ENCODE measurements around the gene ITGBL1.
A peak's percentile ranks its signal among the peaks of the same experiment; 100 is the strongest.

ITGBL1 gene

DNA sequence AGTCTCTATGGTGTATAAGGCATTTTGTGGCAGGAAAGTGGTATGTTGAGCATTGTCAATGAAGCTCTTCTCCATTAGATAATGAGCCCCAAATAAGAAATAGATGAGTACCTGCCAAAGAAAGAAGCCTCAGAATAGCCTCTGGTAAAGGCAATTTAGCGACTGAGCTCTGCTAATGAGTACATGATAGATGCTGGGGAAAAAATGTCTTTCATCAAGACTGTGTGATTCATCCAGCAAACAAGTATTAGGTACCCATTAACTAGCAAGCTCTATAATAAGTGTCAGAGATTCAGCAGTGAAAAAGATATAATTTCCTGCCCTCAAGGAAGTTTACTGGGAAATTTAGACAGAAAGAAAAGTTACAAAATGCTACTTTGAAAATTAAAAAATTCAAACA lies 294.6 kb downstream of the ITGBL1 start:
- no peak overlapping the region for H3K14ac ChIP-seq (ENCODE audit: low read length in 2 of 2)
- no peak overlapping the region for H2BK5ac ChIP-seq (ENCODE audit: low read depth, low read length, poor library complexity, severe bottlenecking)
- no peak overlapping the region for H3K9ac ChIP-seq (ENCODE audit: low read length)
- no peak overlapping the region for H3K4me3 ChIP-seq (ENCODE audit: insufficient read depth in 1 of 2, low read depth in 1 of 2, low read length in 2 of 2)
- no peak overlapping the region for H2BK15ac ChIP-seq (ENCODE audit: low read depth, poor library complexity, severe bottlenecking)
- no peaks in the 10 kb centered on the region for H3K36me3 ChIP-seq (ENCODE audit: control insufficient read depth in 1 of 2, insufficient read depth in 2 of 2, low read depth in 1 of 2, low read length in 2 of 2)
- no peak overlapping the region for H2BK12ac ChIP-seq (ENCODE audit: low read length in 2 of 2)
- no peak overlapping the region for H3K18ac ChIP-seq (ENCODE audit: low read depth in 1 of 2, low read length in 2 of 2)
- no CpG with 5 or more reads among the region's 1 CpG for WGBS
- no peaks in the 10 kb centered on the region for H3K79me1 ChIP-seq (replicated peaks; ENCODE audit: low read length, poor library complexity, severe bottlenecking)
- H3K4me1 ChIP-seq (ENCODE audit: control insufficient read depth, insufficient read depth, low read depth, low read length) = no peaks in the 10 kb centered on the region
- no peak overlapping the region for H3K23ac ChIP-seq (ENCODE audit: low read length in 2 of 2)
- H3K4me2 ChIP-seq (ENCODE audit: low read length, poor library complexity, severe bottlenecking) = no peak overlapping the region
- no peaks in the 10 kb centered on the region for H3K27me3 ChIP-seq (ENCODE audit: control insufficient read depth in 1 of 2, insufficient read depth in 1 of 2, low read length in 2 of 2)
- no peak overlapping the region for H4K91ac ChIP-seq (ENCODE audit: low read length)
- no peak overlapping the region for H2AFZ ChIP-seq (ENCODE audit: low read depth, low read length)
- no peak overlapping the region for H3K27ac ChIP-seq (ENCODE audit: low read length, poor library complexity, severe bottlenecking)
- DNase-seq = no peak
- H3K9me3 ChIP-seq (ENCODE audit: control insufficient read depth, low read length) = no peaks in the 10 kb centered on the region
- H2BK120ac ChIP-seq (ENCODE audit: low read depth, low read length) = no peak overlapping the region
- H3K4ac ChIP-seq (ENCODE audit: low read depth in 1 of 2, low read length in 2 of 2) = no peak overlapping the region
- H2AK5ac ChIP-seq (ENCODE audit: low read length, severe bottlenecking) = no peak overlapping the region
- H4K8ac ChIP-seq (ENCODE audit: low read length) = no peak overlapping the region

DNA sequence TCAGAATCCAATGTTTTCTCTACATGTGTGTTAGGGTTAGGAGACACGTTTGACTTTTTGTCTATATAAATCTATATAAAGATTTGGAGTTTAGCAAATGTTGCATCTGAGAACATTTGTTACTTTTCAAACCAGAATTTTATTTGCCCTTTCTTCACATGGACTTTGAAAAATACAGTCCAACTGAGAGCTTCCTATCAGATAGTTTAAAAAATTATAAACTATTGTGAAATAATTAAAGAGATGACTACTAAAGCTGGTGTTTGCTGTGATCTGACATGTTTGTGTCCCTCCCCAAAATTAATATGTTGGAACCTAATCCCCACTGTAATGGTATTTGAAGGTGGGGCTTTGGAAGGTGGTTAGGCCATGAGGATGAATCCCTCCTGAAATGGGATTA lies 297.1 kb downstream of the ITGBL1 start:
- H2AK5ac ChIP-seq (ENCODE audit: low read length, severe bottlenecking) = peak overlapping the region; percentile 94
- H3K4me2 ChIP-seq (ENCODE audit: low read length, poor library complexity, severe bottlenecking) = no peak overlapping the region
- no peak overlapping the region for H3K9ac ChIP-seq (ENCODE audit: low read length)

DNA sequence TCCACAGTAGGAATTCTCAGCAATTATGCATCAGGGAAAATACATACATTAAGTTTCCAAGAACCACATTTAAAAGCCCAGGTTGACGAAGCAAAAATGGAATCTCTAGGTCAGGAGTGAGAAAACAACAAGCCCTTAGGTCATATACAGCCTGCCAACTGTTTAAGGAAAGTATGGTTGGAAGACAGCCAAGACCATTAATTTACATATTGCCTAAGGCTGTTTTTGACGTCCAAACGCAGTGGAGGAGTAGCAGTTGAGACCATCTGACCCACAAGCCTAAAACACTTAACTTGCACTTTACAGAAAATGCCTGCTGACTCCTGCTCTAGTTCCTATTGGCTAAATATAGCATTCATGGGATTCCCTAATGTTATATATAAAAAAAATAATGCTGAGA lies 299.0 kb downstream of the ITGBL1 start:
- no peak overlapping the region for H2BK120ac ChIP-seq (ENCODE audit: low read depth, low read length)

More for the DNA sequence above, 297.1 kb downstream of the ITGBL1 start:
- H2AFZ ChIP-seq (ENCODE audit: low read depth, low read length) = no peak overlapping the region
- H3K27ac ChIP-seq (ENCODE audit: low read length, poor library complexity, severe bottlenecking) = no peak overlapping the region
- no peak for DNase-seq
- H2BK5ac ChIP-seq (ENCODE audit: low read depth, low read length, poor library complexity, severe bottlenecking) = no peak overlapping the region
- no peak overlapping the region for H4K91ac ChIP-seq (ENCODE audit: low read length)
- no peaks in the 10 kb centered on the region for H3K36me3 ChIP-seq (ENCODE audit: control insufficient read depth in 1 of 2, insufficient read depth in 2 of 2, low read depth in 1 of 2, low read length in 2 of 2)
- H3K18ac ChIP-seq (ENCODE audit: low read depth in 1 of 2, low read length in 2 of 2) = no peak overlapping the region
- H3K4me1 ChIP-seq (ENCODE audit: control insufficient read depth, insufficient read depth, low read depth, low read length) = peaks cover 2% of the 10 kb centered on the region
- no peak overlapping the region for H3K4ac ChIP-seq (ENCODE audit: low read depth in 1 of 2, low read length in 2 of 2)
- H3K23ac ChIP-seq (ENCODE audit: low read length in 2 of 2) = no peak overlapping the region
- no peaks in the 10 kb centered on the region for H3K79me1 ChIP-seq (replicated peaks; ENCODE audit: low read length, poor library complexity, severe bottlenecking)
- no CpG with 5 or more reads among the region's 1 CpG for WGBS
- H3K14ac ChIP-seq (ENCODE audit: low read length in 2 of 2) = no peak overlapping the region
- no peak overlapping the region for H4K8ac ChIP-seq (ENCODE audit: low read length)
- no peak overlapping the region for H2BK15ac ChIP-seq (ENCODE audit: low read depth, poor library complexity, severe bottlenecking)
- H3K4me3 ChIP-seq (ENCODE audit: insufficient read depth in 1 of 2, low read depth in 1 of 2, low read length in 2 of 2) = no peak overlapping the region
- H3K9me3 ChIP-seq (ENCODE audit: control insufficient read depth, low read length) = no peaks in the 10 kb centered on the region
- no peak overlapping the region for H2BK120ac ChIP-seq (ENCODE audit: low read depth, low read length)
- no peak overlapping the region for H2BK12ac ChIP-seq (ENCODE audit: low read length in 2 of 2)
- H3K27me3 ChIP-seq (ENCODE audit: control insufficient read depth in 1 of 2, insufficient read depth in 1 of 2, low read length in 2 of 2) = no peaks in the 10 kb centered on the region

DNA sequence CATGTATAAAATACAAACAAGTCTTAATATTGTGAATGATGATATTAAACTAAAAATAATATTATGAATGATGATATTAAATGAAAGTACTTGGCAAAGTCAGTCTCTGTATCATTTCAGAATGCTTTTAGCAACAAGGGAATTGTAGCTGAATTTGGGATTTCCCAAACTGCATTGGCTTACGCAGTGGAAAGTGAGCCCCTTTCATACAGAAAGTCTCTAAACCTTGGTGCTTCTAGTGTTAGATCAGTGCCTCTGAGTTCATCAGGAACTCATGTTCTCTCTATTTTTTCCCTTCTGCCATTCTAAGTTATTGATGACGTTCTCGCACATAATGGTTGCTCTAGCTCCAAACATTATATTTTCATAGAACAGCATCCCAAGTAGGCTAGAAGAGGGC lies 300.0 kb downstream of the ITGBL1 start:
- Histone ChIP-seq H4K8ac (ENCODE audit: low read length) (no peak overlapping the region), H3K27me3 (ENCODE audit: control insufficient read depth in 1 of 2, insufficient read depth in 1 of 2, low read length in 2 of 2) (no peaks in the 10 kb centered on the region), H2AFZ (ENCODE audit: low read depth, low read length) (no peak overlapping the region), H2BK12ac (ENCODE audit: low read length in 2 of 2) (no peak overlapping the region), H3K4ac (ENCODE audit: low read depth in 1 of 2, low read length in 2 of 2) (no peak overlapping the region), H3K27ac (ENCODE audit: low read length, poor library complexity, severe bottlenecking) (no peak overlapping the region), H2BK120ac (ENCODE audit: low read depth, low read length) (no peak overlapping the region), H3K18ac (ENCODE audit: low read depth in 1 of 2, low read length in 2 of 2) (no peak overlapping the region), H3K9ac (ENCODE audit: low read length) (no peak overlapping the region), H3K9me3 (ENCODE audit: control insufficient read depth, low read length) (no peaks in the 10 kb centered on the region), H3K4me3 (ENCODE audit: insufficient read depth in 1 of 2, low read depth in 1 of 2, low read length in 2 of 2) (no peak overlapping the region), H3K4me2 (ENCODE audit: low read length, poor library complexity, severe bottlenecking) (no peak overlapping the region), H2AK5ac (ENCODE audit: low read length, severe bottlenecking) (no peak overlapping the region), H3K79me1 (replicated peaks; ENCODE audit: low read length, poor library complexity, severe bottlenecking) (no peaks in the 10 kb centered on the region), H3K23ac (ENCODE audit: low read length in 2 of 2) (no peak overlapping the region), H3K4me1 (ENCODE audit: control insufficient read depth, insufficient read depth, low read depth, low read length) (peaks cover 2% of the 10 kb centered on the region), H2BK15ac (ENCODE audit: low read depth, poor library complexity, severe bottlenecking) (no peak overlapping the region), H3K14ac (ENCODE audit: low read length in 2 of 2) (no peak overlapping the region), H4K91ac (ENCODE audit: low read length) (no peak overlapping the region), H3K36me3 (ENCODE audit: control insufficient read depth in 1 of 2, insufficient read depth in 2 of 2, low read depth in 1 of 2, low read length in 2 of 2) (no peaks in the 10 kb centered on the region), H2BK5ac (ENCODE audit: low read depth, low read length, poor library complexity, severe bottlenecking) (no peak overlapping the region)
- no peak for DNase-seq
- WGBS = 100% methylated on average over 1 of the region's 3 CpGs

More for the DNA sequence above, 299.0 kb downstream of the ITGBL1 start:
- Histone ChIP-seq H3K4me3 (ENCODE audit: insufficient read depth in 1 of 2, low read depth in 1 of 2, low read length in 2 of 2) (no peak overlapping the region), H3K18ac (ENCODE audit: low read depth in 1 of 2, low read length in 2 of 2) (no peak overlapping the region), H3K4me1 (ENCODE audit: control insufficient read depth, insufficient read depth, low read depth, low read length) (peaks cover 2% of the 10 kb centered on the region), H4K91ac (ENCODE audit: low read length) (no peak overlapping the region), H3K27me3 (ENCODE audit: control insufficient read depth in 1 of 2, insufficient read depth in 1 of 2, low read length in 2 of 2) (no peaks in the 10 kb centered on the region), H2AK5ac (ENCODE audit: low read length, severe bottlenecking) (no peak overlapping the region), H3K27ac (ENCODE audit: low read length, poor library complexity, severe bottlenecking) (no peak overlapping the region), H4K8ac (ENCODE audit: low read length) (no peak overlapping the region), H2BK15ac (ENCODE audit: low read depth, poor library complexity, severe bottlenecking) (no peak overlapping the region), H3K4me2 (ENCODE audit: low read length, poor library complexity, severe bottlenecking) (no peak overlapping the region), H3K4ac (ENCODE audit: low read depth in 1 of 2, low read length in 2 of 2) (no peak overlapping the region), H3K79me1 (replicated peaks; ENCODE audit: low read length, poor library complexity, severe bottlenecking) (no peaks in the 10 kb centered on the region), H3K23ac (ENCODE audit: low read length in 2 of 2) (no peak overlapping the region), H3K9ac (ENCODE audit: low read length) (no peak overlapping the region), H2BK5ac (ENCODE audit: low read depth, low read length, poor library complexity, severe bottlenecking) (no peak overlapping the region), H2AFZ (ENCODE audit: low read depth, low read length) (no peak overlapping the region), H3K14ac (ENCODE audit: low read length in 2 of 2) (no peak overlapping the region), H3K9me3 (ENCODE audit: control insufficient read depth, low read length) (no peaks in the 10 kb centered on the region), H3K36me3 (ENCODE audit: control insufficient read depth in 1 of 2, insufficient read depth in 2 of 2, low read depth in 1 of 2, low read length in 2 of 2) (no peaks in the 10 kb centered on the region), H2BK12ac (ENCODE audit: low read length in 2 of 2) (no peak overlapping the region)
- WGBS = no CpG with 5 or more reads among the region's 3 CpGs
- DNase-seq = peak; percentile 85
